Hematopoietic multipotent progenitor cell treated with erythropoietin and hydrocortisone succinate and interleukin-3 and kit ligand, for 15 days (in vitro differentiated cells): ENCODE results near the gene PHPT1.
"Not testable (repeated sequence)": the region's sequence is repeated elsewhere in the genome, so short reads cannot be mapped to it uniquely, and the experiment has no call there.

ENCODE experiments used
- DNase-seq: peaks from one replicate; pipeline ENCODE4 v3.0.0-alpha.2; 2015; ENCODE audit warnings: low spot score

PHPT1 gene

GRCh38 chr9:136837146-136837855 lies 11.9 kb upstream of the PHPT1 start:
- no peak for DNase-seq

- DNase-seq = not testable (repeated sequence)
Observed at GRCh38 chr9:136837856-136838277, 11.3 kb upstream of the PHPT1 start.

GRCh38 chr9:136838314-136839228 lies 10.6 kb upstream of the PHPT1 start:
- no peak for DNase-seq

GRCh38 chr9:136839229-136840139 lies 9.7 kb upstream of the PHPT1 start:
- no peak for DNase-seq

GRCh38 chr9:136840140-136840876 lies 8.9 kb upstream of the PHPT1 start:
- no peak for DNase-seq

GRCh38 chr9:136840877-136841645 lies 8.1 kb upstream of the PHPT1 start:
- DNase-seq = no peak

GRCh38 chr9:136841646-136842379 lies 7.4 kb upstream of the PHPT1 start:
- not testable (repeated sequence) for DNase-seq

- peak; percentile 73 for DNase-seq
Observed at GRCh38 chr9:136842380-136842948, 6.7 kb upstream of the PHPT1 start, which contains the start of gene AJM1. Gene AJM1 (plus strand): TSS chr9:136842478. CDS start chr9:136844415, 1,937 bp downstream.

GRCh38 chr9:136843159-136843800 lies 5.9 kb upstream of the PHPT1 start:
- DNase-seq = not testable (repeated sequence)

- DNase-seq = peak; percentile 44
Observed at GRCh38 chr9:136843801-136844740, 5.1 kb upstream of the PHPT1 start.

- DNase-seq = no peak
Observed at GRCh38 chr9:136844761-136845464, 4.3 kb upstream of the PHPT1 start.

GRCh38 chr9:136845465-136846260 lies 3.5 kb upstream of the PHPT1 start:
- DNase-seq = no peak

GRCh38 chr9:136846376-136847087 lies 2.7 kb upstream of the PHPT1 start:
- no peak for DNase-seq

GRCh38 chr9:136847088-136847825 lies 2.0 kb upstream of the PHPT1 start:
- DNase-seq = peak; percentile 25
